Endometrial microvascular endothelial cells (primary cell): ENCODE measurements around the gene KXD1. TPM values are rescaled to one million over a fixed set of nuclear protein-coding genes. Genes with fewer than 3 reads are reported as not detected.
"Not testable (repeated sequence)": the region's sequence is repeated elsewhere in the genome, so short reads cannot be mapped to it uniquely, and the experiment has no call there.

Experiments
- in situ Hi-C: cut with HindIII; loops from 2 replicates; pipeline ENCODE4 v1.10.0; 2017; ENCODE audit warnings: low sequenced_read_pairs, low pct_unique_long_range_greater_than_20kb; ENCODE audit errors: inconsistent ontology term
- total RNA-seq: library from RNA; depleted of rRNA; stranded (reverse); fragments of >200 nt; gene quantifications from one replicate; pipeline ENCODE4 v1.2.3, GENCODE V29; 2015; ENCODE audit errors: inconsistent ontology term

KXD1 gene
- 194 TPM for total RNA-seq

GRCh38 chr19:18557411-18558201 lies at the start of gene KXD1:
TSS of gene KXD1 (plus strand) at chr19:18557870. CDS start at chr19:18562057, 4,187 bp downstream.
- in situ Hi-C loops, result no loop called here

- in situ Hi-C loops, result no loop called here
Measured at GRCh38 chr19:18508585-18508984, 49.1 kb upstream of the KXD1 start.

- in situ Hi-C loops, result no loop called here
Measured at GRCh38 chr19:18510216-18510615, 47.5 kb upstream of the KXD1 start.

- in situ Hi-C loops, result no loop called here
Measured at GRCh38 chr19:18513868-18514267, 43.8 kb upstream of the KXD1 start.

- in situ Hi-C loops, result no loop called here
Measured at GRCh38 chr19:18514800-18515682, 42.6 kb upstream of the KXD1 start.

- in situ Hi-C loops, result no loop called here
Measured at GRCh38 chr19:18515959-18516358, 41.7 kb upstream of the KXD1 start.

- in situ Hi-C loops, result no loop called here
Measured at GRCh38 chr19:18517606-18518005, 40.1 kb upstream of the KXD1 start.

GRCh38 chr19:18518639-18519038 lies 39.0 kb upstream of the KXD1 start:
- in situ Hi-C loops, result no loop called here

- in situ Hi-C loops, result no loop called here
Measured at GRCh38 chr19:18519962-18520847, 37.5 kb upstream of the KXD1 start.

- in situ Hi-C loops, result no loop called here
Measured at GRCh38 chr19:18520848-18521691, 36.6 kb upstream of the KXD1 start.

GRCh38 chr19:18521692-18522123 lies 36.0 kb upstream of the KXD1 start, which contains the start of gene ELL:
TSS of gene ELL (minus strand) at chr19:18522070. CDS start at chr19:18522055, 15 bp downstream.
- in situ Hi-C loops, result no loop called here

GRCh38 chr19:18522124-18522861 lies 35.4 kb upstream of the KXD1 start:
- in situ Hi-C loops, result no loop called here

GRCh38 chr19:18522862-18523440 lies 34.7 kb upstream of the KXD1 start:
- in situ Hi-C loops, result not testable (repeated sequence)

- in situ Hi-C loops, result no loop called here
Measured at GRCh38 chr19:18523841-18524240, 33.8 kb upstream of the KXD1 start.

GRCh38 chr19:18526316-18526715 lies 31.4 kb upstream of the KXD1 start:
- in situ Hi-C loops, result no loop called here

GRCh38 chr19:18529782-18530181 lies 27.9 kb upstream of the KXD1 start:
- in situ Hi-C loops, result no loop called here

- in situ Hi-C loops, result no loop called here
Measured at GRCh38 chr19:18531485-18531884, 26.2 kb upstream of the KXD1 start.
